Left ventricle myocardium superior (tissue), 1 donor: Measurements from ENCODE around the gene PCNT. TPM values are rescaled to one million over a fixed set of nuclear protein-coding genes. Genes with fewer than 3 reads are reported as not detected.
"Not testable (repeated sequence)": the region's sequence is repeated elsewhere in the genome, so short reads cannot be mapped to it uniquely, and the experiment has no call there.

ENCODE experiments used
- ATAC-seq: fragments of 200-7000 bp; cut with Tn5 transposase; one replicate; pipeline ENCODE4 v1.9.1; 2020; ENCODE audit warnings: mild to moderate bottlenecking, moderate library complexity
- DNase-seq: peaks from one replicate; pipeline ENCODE4 v3.0.0-alpha.2; 2020
- intact Hi-C: fragments of 100-400 bp; cut with micrococcal nuclease; formaldehyde crosslinking; loops from one replicate; pipeline ENCODE4 v1.11.0; 2022
- total RNA-seq: library from RNA; stranded (reverse); fragmentation: NEBNext Ultra II Directional; extraction: Animal tissue kit (Norgen Biotek cat#: 25700); gene quantifications from one replicate; pipeline ENCODE4 v1.2.1, GENCODE V29; 2021
- donor health status: DM: no; HTN: yes; CAD: no; lungs with severe emphysema.

The PCNT gene
- total RNA-seq, 1 donor from 2014 or later, result 36.4 TPM

DNA sequence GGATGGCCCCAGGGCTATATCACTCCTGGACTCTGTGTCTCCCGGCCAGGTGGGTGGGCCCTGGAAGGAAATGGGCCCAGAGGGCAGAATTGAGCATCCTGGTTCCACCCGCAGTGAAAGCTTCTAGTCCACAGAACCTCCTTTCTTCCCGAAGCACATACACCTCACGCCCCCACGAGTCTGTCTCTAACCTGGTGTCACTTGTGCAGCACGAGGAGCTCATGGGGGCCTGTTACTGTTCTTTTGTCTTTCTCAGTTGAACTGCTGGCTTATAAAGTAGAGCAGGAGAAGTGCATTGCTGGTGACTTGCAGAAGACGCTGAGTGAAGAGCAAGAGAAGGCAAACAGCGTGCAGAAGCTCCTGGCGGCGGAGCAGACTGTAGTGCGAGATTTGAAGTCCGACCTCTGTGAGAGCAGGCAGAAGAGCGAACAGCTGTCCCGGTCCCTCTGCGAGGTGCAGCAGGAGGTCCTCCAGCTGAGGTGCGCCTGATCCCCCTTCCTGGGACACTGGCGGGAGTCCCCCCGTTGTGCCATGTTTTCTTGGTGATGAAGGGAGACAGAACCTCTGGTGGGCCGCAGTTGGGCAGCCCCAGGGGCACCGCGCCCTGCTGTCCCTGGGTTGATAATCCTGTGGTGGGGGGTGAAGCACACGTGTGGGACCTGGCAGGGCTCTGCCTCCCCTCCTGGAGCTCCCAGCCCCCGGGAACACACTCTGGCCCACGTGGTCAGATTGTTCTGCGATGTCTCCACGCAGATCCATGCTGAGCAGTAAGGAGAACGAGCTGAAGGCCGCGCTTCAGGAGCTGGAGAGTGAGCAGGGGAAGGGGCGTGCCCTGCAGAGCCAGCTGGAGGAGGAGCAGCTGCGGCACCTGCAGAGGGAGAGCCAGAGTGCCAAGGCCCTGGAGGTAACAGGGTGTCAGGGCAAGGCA lies 106.1 kb downstream of the PCNT start:
- DNase-seq (peak; percentile 25), ATAC-seq (no peak)
- intact Hi-C loops, result no loop called here

DNA sequence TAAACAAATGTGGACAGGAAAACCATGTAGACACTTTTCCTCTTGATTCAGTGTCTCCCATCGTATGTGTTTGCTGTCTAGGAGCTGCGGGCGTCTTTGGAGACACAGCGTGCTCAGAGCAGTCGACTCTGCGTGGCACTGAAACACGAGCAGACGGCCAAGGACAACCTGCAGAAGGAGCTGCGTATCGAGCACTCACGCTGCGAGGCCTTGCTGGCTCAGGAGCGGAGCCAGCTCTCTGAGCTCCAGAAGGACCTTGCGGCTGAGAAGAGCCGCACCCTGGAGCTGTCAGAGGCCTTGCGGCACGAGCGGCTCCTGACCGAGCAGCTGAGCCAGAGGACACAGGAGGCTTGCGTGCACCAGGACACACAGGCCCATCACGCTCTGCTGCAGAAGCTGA lies 107.5 kb downstream of the PCNT start:
- intact Hi-C loops, result no loop called here
- peak; percentile 21 for DNase-seq
- no peak for ATAC-seq

DNA sequence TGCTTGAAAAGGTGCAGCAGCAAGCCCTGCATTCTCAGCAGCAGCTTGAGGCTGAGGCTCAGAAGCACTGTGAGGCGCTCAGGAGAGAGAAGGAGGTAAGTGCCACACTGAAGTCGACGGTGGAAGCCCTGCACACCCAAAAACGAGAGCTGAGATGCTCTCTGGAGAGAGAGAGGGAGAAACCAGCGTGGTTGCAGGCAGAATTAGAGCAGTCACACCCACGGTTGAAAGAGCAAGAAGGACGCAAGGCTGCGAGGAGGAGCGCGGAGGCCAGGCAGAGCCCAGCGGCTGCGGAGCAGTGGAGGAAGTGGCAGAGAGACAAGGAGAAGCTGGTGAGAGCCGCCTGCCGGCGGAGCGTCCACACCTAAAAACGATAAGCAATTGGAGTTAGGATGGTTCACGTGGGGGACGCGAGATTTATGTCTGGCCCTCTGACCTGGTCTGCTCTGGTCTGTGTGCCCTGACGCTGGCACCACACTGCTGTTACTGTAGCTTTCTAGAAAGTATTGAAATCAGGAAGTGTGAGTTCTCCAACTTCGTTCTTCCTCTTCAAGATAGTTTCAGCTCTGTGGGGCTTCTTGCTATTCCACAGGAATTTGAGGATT lies 108.0 kb downstream of the PCNT start:
- intact Hi-C loops, result no loop called here
- ATAC-seq (no peak), DNase-seq (peak; percentile 46)

DNA sequence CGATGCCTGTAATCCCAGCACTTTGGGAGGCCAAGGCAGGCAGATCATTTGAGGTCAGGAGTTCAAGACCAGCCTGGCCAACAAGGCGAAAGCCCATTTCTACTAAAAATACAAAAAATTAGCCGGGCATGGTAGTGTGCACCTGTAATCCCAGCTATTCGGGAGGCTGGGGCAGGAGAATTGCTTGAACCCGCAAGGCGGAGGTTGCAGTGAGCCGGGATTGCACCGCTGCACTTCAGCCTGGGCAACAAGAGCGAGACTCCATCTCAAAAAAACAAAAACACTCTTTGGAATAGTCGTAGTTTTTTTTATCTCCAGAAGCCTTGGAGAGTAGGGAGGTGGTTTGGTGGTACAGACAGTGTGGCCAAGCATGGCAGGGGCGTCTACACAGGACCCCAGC lies 109.2 kb downstream of the PCNT start:
- intact Hi-C loops, result not testable (repeated sequence)

DNA sequence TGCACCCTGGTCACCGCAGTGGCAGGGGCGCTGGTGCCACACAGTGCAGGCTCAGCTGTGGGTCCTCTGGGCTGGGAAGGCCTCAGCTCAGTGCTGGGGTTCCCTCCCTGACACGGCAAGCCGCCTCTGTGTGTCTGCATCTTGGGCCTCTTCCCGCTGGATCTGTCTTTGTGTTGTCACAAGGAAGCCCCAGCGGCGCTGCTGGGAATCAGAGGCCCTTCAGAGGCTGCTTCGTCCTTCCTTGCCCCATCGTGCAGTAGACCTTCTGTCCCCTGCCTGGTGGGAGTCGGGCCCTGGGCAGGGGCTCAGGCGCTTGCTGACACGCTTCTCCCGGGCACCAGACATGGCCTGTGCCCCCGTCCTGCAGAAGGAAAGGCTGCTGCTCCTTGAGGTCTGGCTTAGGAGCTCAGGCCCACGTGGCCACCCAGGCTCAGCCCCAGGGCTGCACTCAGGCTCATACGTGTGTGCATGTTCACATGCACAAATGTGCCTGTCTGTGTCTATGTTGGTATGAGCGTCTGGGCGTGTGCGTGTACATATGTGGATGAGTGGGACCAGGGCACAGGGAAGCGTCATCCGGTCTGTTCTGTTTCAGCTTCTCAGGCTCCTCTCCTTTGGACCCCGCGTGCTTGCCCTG lies 110.5 kb downstream of the PCNT start:
- intact Hi-C loops, result no loop called here
- DNase-seq, result peak; percentile 14
- ATAC-seq, result no peak

More for the DNA sequence above, 109.2 kb downstream of the PCNT start:
- not testable (repeated sequence) for ATAC-seq
- DNase-seq, result peak; percentile 8

GRCh38 chr21:46435786-46436227 lies 111.9 kb downstream of the PCNT start:
- ATAC-seq (no peak), DNase-seq (peak; percentile 25)
- intact Hi-C loops, result no loop called here

DNA sequence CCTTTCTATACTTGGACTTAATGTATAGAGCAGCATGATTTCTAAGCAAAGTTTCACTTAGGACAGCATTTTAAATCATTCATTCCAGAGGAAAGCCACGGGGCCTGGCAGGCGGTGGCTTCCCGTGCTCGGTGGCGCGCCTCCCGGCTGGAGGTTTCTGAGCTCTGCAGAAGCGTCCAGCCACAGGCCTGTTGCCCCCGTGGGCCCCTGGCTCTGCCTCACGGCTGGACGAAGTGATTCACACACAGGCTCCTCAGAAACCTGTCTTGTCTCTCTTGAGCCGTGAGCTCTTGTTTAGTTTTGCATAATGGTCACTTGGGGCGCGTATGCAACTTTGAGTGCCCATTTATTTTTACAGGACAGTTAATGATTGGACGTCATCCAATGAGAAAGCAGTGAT lies 112.7 kb downstream of the PCNT start:
- intact Hi-C loops, result no loop called here
- DNase-seq (peak; percentile 15), ATAC-seq (no peak)

- intact Hi-C loops, result no loop called here
- ATAC-seq (no peak), DNase-seq (peak; percentile 17)
Observed at GRCh38 chr21:46437096-46437498, 113.1 kb downstream of the PCNT start.

DNA sequence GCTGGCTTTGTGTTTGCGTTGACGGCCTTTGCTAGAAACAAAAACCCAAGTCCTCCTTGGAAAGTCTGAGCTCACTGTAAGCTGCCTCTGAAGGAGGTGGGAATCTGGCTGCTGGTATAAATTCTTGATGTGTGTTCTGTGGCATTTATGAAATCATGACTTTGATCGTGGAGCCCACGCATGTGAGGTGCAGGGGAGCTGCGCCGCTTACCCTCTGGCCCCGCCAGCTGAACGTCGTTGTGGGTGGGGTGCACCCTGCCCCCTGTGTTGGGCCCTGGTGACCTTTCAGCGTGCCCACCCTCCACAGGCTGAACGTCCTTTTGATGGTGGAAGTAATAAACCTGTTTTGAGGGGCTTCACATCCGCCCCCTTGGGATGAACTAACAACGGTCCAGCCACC lies 113.6 kb downstream of the PCNT start:
- peak; percentile 13 for DNase-seq
- no peak for ATAC-seq
- intact Hi-C loops, result no loop called here

- DNase-seq (peak; percentile 14), ATAC-seq (no peak)
- intact Hi-C loops, result no loop called here
Observed at GRCh38 chr21:46438241-46438640, 114.3 kb downstream of the PCNT start.

DNA sequence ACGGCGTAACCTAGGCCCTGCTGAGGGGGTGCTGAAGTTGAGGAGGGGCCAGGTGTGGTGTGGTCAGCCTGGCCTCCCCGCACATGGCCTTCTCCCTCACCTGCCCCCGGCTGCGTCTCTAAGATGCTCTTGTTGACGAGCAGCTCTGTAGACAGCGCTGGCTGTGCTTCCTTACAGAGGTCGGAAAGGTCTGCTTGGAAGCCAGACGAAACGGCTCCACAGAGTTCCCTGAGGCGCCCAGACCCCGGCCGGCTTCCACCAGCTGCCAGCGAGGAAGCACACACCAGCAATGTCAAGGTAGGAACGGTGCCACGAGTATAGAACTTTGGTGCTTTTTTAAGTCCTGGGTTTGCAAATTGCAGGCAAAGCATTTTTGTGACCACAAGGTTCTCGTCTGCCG lies 116.0 kb downstream of the PCNT start:
- intact Hi-C loops, result no loop called here
- DNase-seq (peak; percentile 11), ATAC-seq (no peak)

GRCh38 chr21:46441331-46441730 lies 117.4 kb downstream of the PCNT start:
- no peak for ATAC-seq
- intact Hi-C loops, result no loop called here
- peak; percentile 19 for DNase-seq

DNA sequence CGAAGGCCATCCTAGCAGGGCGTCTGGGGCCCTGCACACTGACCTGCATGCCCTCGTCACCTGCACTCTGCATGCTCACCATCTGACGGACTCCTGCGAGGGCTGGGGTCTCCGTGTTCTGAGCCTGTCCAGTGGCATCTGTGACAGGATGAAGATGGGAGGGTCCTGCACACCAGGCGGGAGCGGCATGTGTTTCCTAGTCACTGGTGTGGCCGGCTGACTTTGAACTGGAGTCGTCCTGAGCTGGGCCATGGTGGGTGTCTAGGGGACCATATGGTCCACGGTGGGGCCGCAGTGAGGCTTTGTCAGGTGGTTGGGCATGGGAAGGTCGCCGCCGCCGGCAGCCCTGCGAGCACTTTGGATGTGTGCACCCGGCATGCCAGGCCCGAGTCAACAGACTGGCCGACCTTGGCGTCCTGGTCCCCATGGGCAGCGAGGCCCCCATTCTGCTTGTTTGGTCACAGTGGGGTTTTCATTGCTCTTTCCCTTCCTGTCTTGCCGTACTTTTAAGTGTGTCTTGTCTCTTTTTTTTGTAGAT lies 118.1 kb downstream of the PCNT start:
- intact Hi-C loops, result no loop called here
- no peak for ATAC-seq
- DNase-seq, result peak; percentile 18

DNA sequence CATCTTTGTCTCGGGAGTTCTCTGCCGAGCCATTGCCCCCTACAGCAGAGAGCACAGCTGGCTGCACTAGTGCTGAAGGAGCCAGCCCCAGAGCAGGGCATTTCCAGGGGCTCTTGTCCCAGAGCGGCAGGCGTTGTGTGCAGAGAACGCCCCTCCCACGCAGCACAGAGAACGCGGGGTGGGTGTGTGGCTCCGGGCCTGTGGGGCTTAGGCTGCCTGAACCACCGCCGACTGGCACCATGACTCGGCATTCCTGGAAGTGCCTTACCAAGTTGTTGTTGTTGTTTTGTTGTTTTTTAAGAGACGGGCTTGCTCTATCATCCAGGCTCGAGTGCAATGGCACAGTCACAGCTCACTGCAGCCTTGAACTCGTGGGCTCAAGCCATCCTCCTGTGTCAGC lies 119.0 kb downstream of the PCNT start:
- DNase-seq, result no peak
- intact Hi-C loops, result no loop called here
- peak; percentile 11 for ATAC-seq

GRCh38 chr21:46443910-46444309 lies 120.0 kb downstream of the PCNT start:
- intact Hi-C loops, result no loop called here
- peak; percentile 90 for ATAC-seq
- DNase-seq, result peak; percentile 62

GRCh38 chr21:46448108-46448507 lies 124.2 kb downstream of the PCNT start:
- DNase-seq, result no peak

GRCh38 chr21:46448855-46449254 lies 124.9 kb downstream of the PCNT start:
- DNase-seq, intact Hi-C loops, ATAC-seq: not testable (repeated sequence)

More at GRCh38 chr21:46448108-46448507, 124.2 kb downstream of the PCNT start:
- ATAC-seq, result no peak
- intact Hi-C loops, result no loop called here

DNA sequence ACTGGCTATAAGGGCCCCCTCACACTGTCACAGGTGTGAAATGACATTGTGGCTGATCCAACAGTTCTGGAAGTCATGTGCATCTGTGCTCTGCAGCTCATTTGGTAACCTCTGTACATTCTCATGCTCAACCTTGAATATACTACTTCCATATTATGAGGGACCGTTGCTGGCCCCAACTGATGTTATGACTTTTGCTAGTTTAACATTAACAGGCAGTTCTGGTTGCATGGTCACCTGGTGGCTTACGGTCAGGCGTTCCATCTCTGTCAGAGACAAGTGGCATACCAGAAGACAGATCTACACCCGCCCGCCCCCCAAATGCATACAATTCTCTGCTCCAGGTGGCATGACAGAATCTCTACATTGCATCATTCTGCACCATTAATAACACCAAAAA lies 128.8 kb downstream of the PCNT start:
- ATAC-seq (no peak), DNase-seq (no peak)
- intact Hi-C loops, result no loop called here

DNA sequence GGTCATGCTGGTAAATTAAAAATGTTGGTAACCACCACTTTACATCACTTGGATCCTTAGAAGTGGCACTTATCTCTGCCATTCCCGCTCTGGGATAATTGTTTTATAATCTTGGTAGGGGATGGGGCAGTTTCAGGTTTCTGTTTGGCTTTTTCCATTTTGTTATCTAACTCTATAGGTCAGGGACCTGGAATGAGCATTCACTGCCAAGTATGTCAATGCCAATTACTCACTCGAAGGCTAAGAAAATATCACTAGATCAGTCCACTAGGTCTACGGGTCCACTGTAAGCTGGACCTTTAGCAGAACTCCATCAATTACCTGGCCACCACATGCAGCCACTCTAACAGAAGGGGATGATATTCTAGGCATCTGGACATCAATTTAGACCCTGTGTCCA lies 130.2 kb downstream of the PCNT start:
- DNase-seq (no peak), ATAC-seq (no peak)
- intact Hi-C loops, result no loop called here
